MM.1S (cell line): Measurements from ENCODE around the gene POLD2.

Source experiments
- DNase-seq: peaks from one replicate; pipeline ENCODE4 v3.0.0-alpha.2; 2015
- H2AFZ ChIP-seq: fragments of 300-600 bp; sonication (generic); 2 replicates; pipeline ENCODE4 v1.6.0; 2016; ENCODE audit warnings: antibody characterized with exemption, low read length
- H3F3A ChIP-seq: fragments of 300-600 bp; sonication (generic); 2 replicates; pipeline ENCODE4 v1.6.1; 2016; ENCODE audit warnings: mild to moderate bottlenecking, antibody characterized with exemption, low read length, moderate library complexity, mixed read lengths; ENCODE audit not compliant: insufficient read depth
- H3K27ac ChIP-seq: fragments of 300-600 bp; sonication (generic); 2 replicates; pipeline ENCODE4 v1.5.1; 2016; ENCODE audit warnings: mild to moderate bottlenecking, low read length
- H3K27me3 ChIP-seq: fragments of 300-600 bp; sonication (generic); replicated peaks from 2 replicates; pipeline ENCODE4 v1.6.0; 2016; ENCODE audit warnings: low read length; ENCODE audit not compliant: insufficient read depth
- H3K36me3 ChIP-seq: fragments of 300-600 bp; sonication (generic); replicated peaks from 2 replicates; pipeline ENCODE4 v1.6.1; 2016; ENCODE audit warnings: mild to moderate bottlenecking, low read length, mixed read lengths; ENCODE audit not compliant: insufficient read depth
- H3K4me1 ChIP-seq: fragments of 300-600 bp; sonication (generic); 2 replicates; pipeline ENCODE4 v1.6.1; 2016; ENCODE audit warnings: low read length, mixed read lengths
- H3K4me2 ChIP-seq: fragments of 300-600 bp; sonication (generic); 2 replicates; pipeline ENCODE4 v1.6.0; 2016; ENCODE audit warnings: low read depth, low read length
- H3K4me3 ChIP-seq: fragments of 300-600 bp; sonication (generic); 2 replicates; pipeline ENCODE4 v1.5.1; 2016; ENCODE audit warnings: low read length, mixed read lengths
- H3K79me2 ChIP-seq: fragments of 300-600 bp; sonication (generic); 2 replicates; pipeline ENCODE4 v1.6.1; 2016; ENCODE audit warnings: mixed run types, low read length, mixed read lengths
- H3K9ac ChIP-seq: fragments of 300-600 bp; sonication (generic); 2 replicates; pipeline ENCODE4 v1.6.1; 2016; ENCODE audit warnings: low read length, mixed read lengths
- H3K9me2 ChIP-seq: fragments of 300-600 bp; sonication (generic); replicated peaks from 2 replicates; pipeline ENCODE4 v1.6.1; 2016; ENCODE audit warnings: mild to moderate bottlenecking, low read length, mixed read lengths; ENCODE audit not compliant: insufficient read depth
- H3K9me3 ChIP-seq: fragments of 300-600 bp; sonication (generic); replicated peaks from 2 replicates; pipeline ENCODE4 v1.6.1; 2016; ENCODE audit warnings: mild to moderate bottlenecking, low read length, mixed read lengths; ENCODE audit not compliant: insufficient read depth
- H4K20me1 ChIP-seq: fragments of 300-600 bp; sonication (generic); 2 replicates; pipeline ENCODE4 v1.6.1; 2016; ENCODE audit warnings: mild to moderate bottlenecking, low read length, moderate library complexity, mixed read lengths; ENCODE audit not compliant: insufficient read depth
- CTCF ChIP-seq: fragments of 300-600 bp; sonication (generic); IDR thresholded peaks from 2 replicates; pipeline ENCODE4 v1.5.1; 2016; ENCODE audit warnings: antibody characterized with exemption, low read length, mixed read lengths
- EZH2 ChIP-seq: fragments of 300-600 bp; sonication (generic); optimal IDR thresholded peaks from 2 replicates; pipeline ENCODE3; 2017; ENCODE audit warnings: low read depth, mild to moderate bottlenecking, antibody characterized with exemption, low read length, mixed read lengths
- EZH2phosphoT487 ChIP-seq: fragments of 300-600 bp; sonication (generic); IDR thresholded peaks from 2 replicates; pipeline ENCODE4 v1.6.1; 2018; ENCODE audit warnings: antibody characterized with exemption, low read length

POLD2 gene

GRCh38 chr7:44077681-44078091 lies 45.7 kb downstream of the POLD2 start:
- peaks cover 9% of the 10 kb centered on the region; the same call in 1 of the 2 replicates for H3K79me2 ChIP-seq
- H3K9me3 ChIP-seq: no peaks in the 10 kb centered on the region
- no peak for TF ChIP-seq EZH2
- no peak for TF ChIP-seq CTCF
- no peak for TF ChIP-seq EZH2phosphoT487
- no peak overlapping the region for H3K9ac ChIP-seq
- no peaks in the 10 kb centered on the region for H3K27me3 ChIP-seq
- no peaks in the 10 kb centered on the region for H4K20me1 ChIP-seq
- no peaks in the 10 kb centered on the region for H3K4me1 ChIP-seq
- peaks cover 9% of the 10 kb centered on the region for H3F3A ChIP-seq
- no peak overlapping the region for H3K4me2 ChIP-seq
- no peak for DNase-seq
- no peaks in the 10 kb centered on the region for H3K36me3 ChIP-seq
- no peak overlapping the region for H2AFZ ChIP-seq
- no peak overlapping the region for H3K4me3 ChIP-seq
- no peaks in the 10 kb centered on the region for H3K9me2 ChIP-seq
- H3K27ac ChIP-seq: no peak overlapping the region

- H3K4me1 ChIP-seq: no peaks in the 10 kb centered on the region
- H3K9me2 ChIP-seq: no peaks in the 10 kb centered on the region
- no peaks in the 10 kb centered on the region for H3K27me3 ChIP-seq
- H3K27ac ChIP-seq: no peak overlapping the region
- TF ChIP-seq EZH2 (no peak), CTCF (no peak), EZH2phosphoT487 (no peak)
- no peak overlapping the region for H3K4me3 ChIP-seq
- H3K36me3 ChIP-seq: no peaks in the 10 kb centered on the region
- no peak for DNase-seq
- H3F3A ChIP-seq: peaks cover 7% of the 10 kb centered on the region
- H3K9me3 ChIP-seq: no peaks in the 10 kb centered on the region
- no peak overlapping the region for H3K4me2 ChIP-seq
- no peak overlapping the region for H3K9ac ChIP-seq
- no peak overlapping the region for H2AFZ ChIP-seq
- no peaks in the 10 kb centered on the region for H4K20me1 ChIP-seq
- peaks cover 9% of the 10 kb centered on the region; the same call in 1 of the 2 replicates for H3K79me2 ChIP-seq
Measured at GRCh38 chr7:44077061-44077460, 46.3 kb downstream of the POLD2 start.

GRCh38 chr7:44076101-44076895 lies 47.0 kb downstream of the POLD2 start:
- Histone ChIP-seq H3K4me3 (no peak overlapping the region), H4K20me1 (no peaks in the 10 kb centered on the region), H3K9me3 (no peaks in the 10 kb centered on the region), H3F3A (peaks cover 5% of the 10 kb centered on the region), H3K79me2 (peaks cover 7% of the 10 kb centered on the region; the same call in 1 of the 2 replicates), H3K4me2 (no peak overlapping the region), H3K27ac (no peak overlapping the region), H3K9ac (no peak overlapping the region), H3K27me3 (no peaks in the 10 kb centered on the region), H3K9me2 (no peaks in the 10 kb centered on the region), H3K4me1 (no peaks in the 10 kb centered on the region), H2AFZ (no peak overlapping the region), H3K36me3 (no peaks in the 10 kb centered on the region)
- DNase-seq: no peak
- TF ChIP-seq EZH2phosphoT487 (no peak), EZH2 (no peak), CTCF (no peak)
